Measurements from ENCODE around the gene SOX21. TPM values are rescaled to one million over a fixed set of nuclear protein-coding genes. Genes with fewer than 3 reads are reported as not detected.

SOX21 gene
- total RNA-seq, result not detected in 2 replicates

GRCh38 chr13:94712287-94712811, at the start of gene SOX21:
SOX21 (minus strand) TSS chr13:94712545; CDS start chr13:94712049, 496 bp downstream.

Other genes with a start within 250 kb of the SOX21 start
- 0.32 TPM in 1 of 2 replicates, not detected in the other for gene DCT, start 232.9 kb downstream of the SOX21 start, total RNA-seq
- 13.1 and 17.2 TPM in 2 replicates for gene TGDS, start 116.4 kb downstream of the SOX21 start, total RNA-seq
- gene GPR180, start 110.7 kb downstream of the SOX21 start, total RNA-seq, result 8.9 and 9.2 TPM in 2 replicates

Data from epithelial cell of alveolus of lung (primary cell).